ENCODE measurements around the gene MRPL14.
"Not testable (repeated sequence)": the region's sequence is repeated elsewhere in the genome, so short reads cannot be mapped to it uniquely, and the experiment has no call there.

Gene MRPL14

GRCh38 chr6:44149369-44150012 is 22.2 kb upstream of the MRPL14 start:
- no peak for DNase-seq (ENCODE audit: low spot score)

GRCh38 chr6:44148306-44148705 is 21.1 kb upstream of the MRPL14 start:
- DNase-seq (ENCODE audit: low spot score): no peak

- DNase-seq (ENCODE audit: low spot score): no peak
Observed at GRCh38 chr6:44147256-44147655, 20.0 kb upstream of the MRPL14 start.

GRCh38 chr6:44146685-44147084 is 19.4 kb upstream of the MRPL14 start:
- no peak for DNase-seq (ENCODE audit: low spot score)

GRCh38 chr6:44145839-44146238 is 18.6 kb upstream of the MRPL14 start:
- no peak for DNase-seq (ENCODE audit: low spot score)

- DNase-seq (ENCODE audit: low spot score): not testable (repeated sequence)
Observed at GRCh38 chr6:44144536-44144935, 17.3 kb upstream of the MRPL14 start.

GRCh38 chr6:44143731-44144130 is 16.5 kb upstream of the MRPL14 start:
- no peak for DNase-seq (ENCODE audit: low spot score)

- no peak for DNase-seq (ENCODE audit: low spot score)
Observed at GRCh38 chr6:44142835-44143234, 15.6 kb upstream of the MRPL14 start.

GRCh38 chr6:44139351-44139743 is 12.1 kb upstream of the MRPL14 start:
- no peak for DNase-seq (ENCODE audit: low spot score)

- no peak for DNase-seq (ENCODE audit: low spot score)
Observed at GRCh38 chr6:44138717-44139350, 11.6 kb upstream of the MRPL14 start.

GRCh38 chr6:44135875-44136274 is 8.6 kb upstream of the MRPL14 start:
- no peak for DNase-seq (ENCODE audit: low spot score)

- DNase-seq (ENCODE audit: low spot score): no peak
Observed at GRCh38 chr6:44135173-44135758, 8.0 kb upstream of the MRPL14 start.

- DNase-seq (ENCODE audit: low spot score): no peak
Observed at GRCh38 chr6:44133981-44134711, 6.9 kb upstream of the MRPL14 start.

- DNase-seq (ENCODE audit: low spot score): no peak
Observed at GRCh38 chr6:44133003-44133931, 6.0 kb upstream of the MRPL14 start.

- DNase-seq (ENCODE audit: low spot score): no peak
Observed at GRCh38 chr6:44132476-44132875, 5.2 kb upstream of the MRPL14 start.

GRCh38 chr6:44131892-44132291 is 4.6 kb upstream of the MRPL14 start:
- no peak for DNase-seq (ENCODE audit: low spot score)

GRCh38 chr6:44129841-44130322 is 2.6 kb upstream of the MRPL14 start:
- no peak for DNase-seq (ENCODE audit: low spot score)

- DNase-seq (ENCODE audit: low spot score): no peak
Observed at GRCh38 chr6:44128020-44128917, 1.0 kb upstream of the MRPL14 start.

GRCh38 chr6:44126320-44127149 is 717 bp downstream of the MRPL14 start:
- peak; percentile 55 for DNase-seq (ENCODE audit: low spot score)

GRCh38 chr6:44123544-44123943 is 3.7 kb downstream of the MRPL14 start:
- DNase-seq (ENCODE audit: low spot score): no peak

Measured in CD4-positive, alpha-beta T cell treated with Interleukin-6 at 100 ng/mL for 8 hours (primary cell).